ENCODE results near the gene KIAA0232.

DNA sequence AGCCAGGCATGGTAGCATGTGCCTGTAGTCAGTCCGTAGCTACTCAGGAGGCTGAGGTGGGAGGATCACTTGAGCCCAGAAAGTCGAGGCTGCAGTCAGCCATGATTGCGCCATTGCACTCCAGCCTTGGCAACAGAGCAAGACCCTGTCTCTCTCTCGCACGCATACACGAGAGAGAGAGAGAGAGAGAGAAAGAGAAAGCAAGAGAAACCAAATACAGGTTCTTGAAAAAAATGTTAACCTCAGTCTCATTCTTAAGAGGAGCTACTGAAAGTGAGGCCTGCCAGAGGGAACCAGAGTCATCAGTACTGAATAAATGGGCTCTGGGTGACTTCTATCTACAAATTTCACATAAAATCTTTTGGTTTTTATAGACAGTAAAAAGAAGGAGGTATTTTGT is 42.9 kb downstream of the KIAA0232 start:
- TF ChIP-seq POLR2A (IDR thresholded peaks at IDR 0.05; ENCODE audit: low read depth, low read length), result no peak
- TF ChIP-seq TAF1 (IDR thresholded peaks at IDR 0.05; ENCODE audit: low read depth, low read length), result no peak

Measured in GM12891 (cell line).